HS-27A (cell line): ENCODE results near the gene SPATA2.
"Not testable (repeated sequence)": the region's sequence is repeated elsewhere in the genome, so short reads cannot be mapped to it uniquely, and the experiment has no call there.

Experiments
- DNase-seq: peaks from one replicate; pipeline ENCODE4 v3.0.0-alpha.2; 2012; ENCODE audit warnings: low read depth, missing footprints

The SPATA2 gene

GRCh38 chr20:49915380-49916145 lies at the start of gene SPATA2:
Gene SPATA2, minus strand, starts transcription at chr20:49915529. Its CDS starts 7,039 bp downstream, at chr20:49908490.
- DNase-seq, result peak; percentile 94

GRCh38 chr20:49961413-49961812 lies 46.1 kb upstream of the SPATA2 start:
- DNase-seq, result no peak

- DNase-seq, result not testable (repeated sequence)
Measured at GRCh38 chr20:49957089-49957938, 42.0 kb upstream of the SPATA2 start.

GRCh38 chr20:49956689-49957088 lies 41.4 kb upstream of the SPATA2 start:
- DNase-seq, result no peak

GRCh38 chr20:49955830-49956396 lies 40.6 kb upstream of the SPATA2 start:
- not testable (repeated sequence) for DNase-seq

GRCh38 chr20:49955167-49955566 lies 39.8 kb upstream of the SPATA2 start:
- DNase-seq, result no peak

GRCh38 chr20:49951151-49951550 lies 35.8 kb upstream of the SPATA2 start:
- DNase-seq, result no peak

GRCh38 chr20:49948809-49949507 lies 33.6 kb upstream of the SPATA2 start:
- no peak for DNase-seq

- no peak for DNase-seq
Measured at GRCh38 chr20:49948178-49948577, 32.8 kb upstream of the SPATA2 start.

- DNase-seq, result no peak
Measured at GRCh38 chr20:49945701-49946477, 30.6 kb upstream of the SPATA2 start.

GRCh38 chr20:49945306-49945700 lies 30.0 kb upstream of the SPATA2 start:
- DNase-seq, result no peak

GRCh38 chr20:49942942-49943341 lies 27.6 kb upstream of the SPATA2 start:
- no peak for DNase-seq

- DNase-seq, result no peak
Measured at GRCh38 chr20:49942303-49942702, 27.0 kb upstream of the SPATA2 start.

- no peak for DNase-seq
Measured at GRCh38 chr20:49941456-49941855, 26.1 kb upstream of the SPATA2 start.

GRCh38 chr20:49938173-49939163 lies 23.1 kb upstream of the SPATA2 start:
- DNase-seq, result no peak

- no peak for DNase-seq
Measured at GRCh38 chr20:49937027-49937929, 21.9 kb upstream of the SPATA2 start.

- DNase-seq, result peak; percentile 69
Measured at GRCh38 chr20:49936153-49937026, 21.1 kb upstream of the SPATA2 start, which contains the start of gene RNF114. Gene RNF114, plus strand, starts transcription at chr20:49936397. Its CDS starts 16 bp downstream, at chr20:49936413.

GRCh38 chr20:49935746-49936152 lies 20.4 kb upstream of the SPATA2 start:
- DNase-seq, result no peak
